Endothelial cell of umbilical vein (primary cell): Measurements from ENCODE around the gene MMP8. TPM values are rescaled to one million over a fixed set of nuclear protein-coding genes. Genes with fewer than 3 reads are reported as not detected.

Experiments used
- BruUV-seq: library from RNA; stranded (reverse); fragments of 400-500 nt; replicated peaks from 2 replicates; lab custom pipeline; 2021; lab: Mats Ljungman, UMichigan
- CTCF ChIA-PET: fragments of 300-600, 350-600 bp; sonication (Branson Sonifier 250); formaldehyde crosslinking; loops from one replicate; lab custom pipeline; 2021; ENCODE audit warnings: antibody characterized with exemption, inconsistent platforms; lab: Charles Lee
- POLR2A ChIA-PET: fragments of 300-600, 350-600 bp; sonication (Branson Sonifier 250); formaldehyde crosslinking; loops from one replicate; lab custom pipeline; 2021; ENCODE audit warnings: antibody characterized with exemption, inconsistent platforms; lab: Charles Lee
- DNase-seq: peaks from one replicate; pipeline ENCODE4 v3.0.0-alpha.2; 2011; ENCODE audit warnings: low read depth, low spot score
- FAIRE-seq: peaks from 2 replicates; lab custom pipeline; 2011; peaks lifted over from hg19 to GRCh38; lab: Jason Lieb, UNC
- H2AFZ ChIP-seq: 2 replicates; pipeline ENCODE4 v1.6.0; 2012; ENCODE audit warnings: low read depth, low read length, control low read depth, inconsistent platforms
- H3K27ac ChIP-seq: 2 replicates; pipeline ENCODE4 v1.5.1; 2011; ENCODE audit warnings: low read depth, mild to moderate bottlenecking, control low read depth, low read length, moderate library complexity; ENCODE audit not compliant: insufficient read depth
- H3K27me3 ChIP-seq, 2 experiments: 2 replicates each; pipeline versions ENCODE4 v1.6.0 to v1.6.1; 2011; ENCODE audit warnings: low read length in 2 of 2, mixed read lengths in 1 of 2; ENCODE audit not compliant: control insufficient read depth in 2 of 2, insufficient read depth in 2 of 2
- H3K36me3 ChIP-seq, 2 experiments: 2 replicates in 1 of 2; 3 replicates in 1 of 2; pipeline ENCODE4 v1.5.1; 2011; ENCODE audit warnings: low read length in 2 of 2, mild to moderate bottlenecking in 1 of 2, moderate library complexity in 1 of 2; ENCODE audit not compliant: control insufficient read depth in 2 of 2, insufficient read depth in 2 of 2; ENCODE audit errors: extremely low read depth in 1 of 2
- H3K4me1 ChIP-seq: 3 replicates; pipeline ENCODE4 v1.5.1; 2011; ENCODE audit warnings: mild to moderate bottlenecking, low read length; ENCODE audit not compliant: control insufficient read depth, insufficient read depth; ENCODE audit errors: extremely low read depth
- H3K4me2 ChIP-seq: 2 replicates; pipeline ENCODE4 v1.6.1; 2011; ENCODE audit warnings: low read length, control low read depth, mixed read lengths; ENCODE audit not compliant: insufficient read depth
- H3K4me3 ChIP-seq, 3 experiments: fragments of 200-600 bp in 1 of 3; sonication (generic), shearing (Covaris generic) in 1 of 3; replicated peaks in 1 of 3; 2 replicates each; pipeline ENCODE4 v1.5.1; 2011 to 2016; ENCODE audit warnings: control low read depth in 3 of 3, low read length in 3 of 3, mild to moderate bottlenecking in 2 of 3, inconsistent platforms in 1 of 3, low read depth in 1 of 3, moderate library complexity in 1 of 3; ENCODE audit not compliant: insufficient read depth in 1 of 3
- H3K79me2 ChIP-seq: 2 replicates; pipeline ENCODE4 v1.6.0; 2012; ENCODE audit warnings: low read length, inconsistent platforms; ENCODE audit not compliant: control insufficient read depth, insufficient read depth
- H3K9ac ChIP-seq: replicated peaks from 2 replicates; pipeline ENCODE3; 2011; ENCODE audit warnings: low read length, control low read depth; ENCODE audit not compliant: insufficient read depth; ENCODE audit errors: extremely low read depth
- H3K9me1 ChIP-seq: replicated peaks from 3 replicates; pipeline ENCODE4 v1.6.0; 2011; ENCODE audit warnings: mild to moderate bottlenecking, low read length; ENCODE audit not compliant: control insufficient read depth, insufficient read depth; ENCODE audit errors: extremely low read depth
- H3K9me3 ChIP-seq: replicated peaks from 2 replicates; pipeline ENCODE4 v1.5.1; 2012; ENCODE audit warnings: low read length, inconsistent platforms; ENCODE audit not compliant: control insufficient read depth, insufficient read depth
- H4K20me1 ChIP-seq: replicated peaks from 2 replicates; pipeline ENCODE3; 2011; ENCODE audit warnings: mild to moderate bottlenecking, low read length; ENCODE audit not compliant: control insufficient read depth, insufficient read depth; ENCODE audit errors: extremely low read depth
- CTCF ChIP-seq, 2 donors: IDR thresholded peaks; 1 replicate in 1 of 2; 2 replicates in 1 of 2; pipeline ENCODE4 v1.5.1; 2011; ENCODE audit warnings: low read length in 2 of 2, mild to moderate bottlenecking in 2 of 2, moderate library complexity in 2 of 2, control low read depth in 1 of 2, inconsistent platforms in 1 of 2, low read depth in 1 of 2; ENCODE audit not compliant: insufficient read depth in 1 of 2; ENCODE audit errors: extremely low read depth in 1 of 2
- EZH2 ChIP-seq: IDR thresholded peaks from 2 replicates; pipeline ENCODE4 v1.6.1; 2012; ENCODE audit warnings: borderline replicate concordance, low read depth, mild to moderate bottlenecking, moderate library complexity, low read length, inconsistent platforms; ENCODE audit not compliant: severe bottlenecking
- FOS ChIP-seq: IDR thresholded peaks from 2 replicates; pipeline ENCODE4 v1.6.1; 2011; ENCODE audit warnings: mild to moderate bottlenecking, low read length, moderate library complexity, borderline replicate concordance; ENCODE audit not compliant: insufficient read depth
- GATA2 ChIP-seq: IDR thresholded peaks from 2 replicates; pipeline ENCODE4 v1.7.0; 2011; ENCODE audit warnings: low read depth, mild to moderate bottlenecking, moderate library complexity, mixed read lengths, low read length; ENCODE audit not compliant: insufficient read length, insufficient read depth
- JUN ChIP-seq: IDR thresholded peaks from 2 replicates; pipeline ENCODE4 v1.6.1; 2011; ENCODE audit warnings: borderline replicate concordance, low read depth; ENCODE audit not compliant: insufficient read length, insufficient read depth
- MYC ChIP-seq: IDR thresholded peaks from one replicate; pipeline ENCODE4 v1.6.1; 2011; ENCODE audit warnings: mild to moderate bottlenecking, low read depth, low read length
- POLR2A ChIP-seq: IDR thresholded peaks from 2 replicates; pipeline ENCODE4 v1.6.1; 2012; ENCODE audit warnings: low read depth, mild to moderate bottlenecking, control low read depth, low read length
- POLR2AphosphoS5 ChIP-seq: IDR thresholded peaks from 2 replicates; pipeline ENCODE4 v1.6.1; 2012; ENCODE audit warnings: low read depth, mild to moderate bottlenecking, control low read depth, low read length, moderate library complexity; ENCODE audit not compliant: insufficient read depth
- dilution Hi-C: fragments of 300-500 bp; cut with MboI; formaldehyde crosslinking; loops from one replicate; pipeline ENCODE4 v1.15.0; 2019; ENCODE audit warnings: low sequenced_read_pairs; ENCODE audit not compliant: extremely low pct_ligation_motif_present
- intact Hi-C: fragments of 100-400 bp; cut with micrococcal nuclease; formaldehyde crosslinking; loops from one replicate; pipeline ENCODE4 v1.10.0; 2022
- polyA plus RNA-seq, 4 experiments: library from polyadenylated mRNA; depleted of rRNA in 3 of 4; stranded (reverse) in 3 of 4; unstranded in 1 of 4; fragments of >200 nt; gene quantifications; 2 replicates each; pipeline versions ENCODE4 v1.2.1 to v1.2.3, GENCODE V29; 2011 to 2012; ENCODE audit warnings: missing spikeins in 1 of 4
- total RNA-seq: library from RNA; stranded (reverse); gene quantifications from 2 replicates; pipeline ENCODE4 v1.2.3, GENCODE V29; 2021
- TF ChIP-seq, protein P1 (sequence below): IDR thresholded peaks from 2 replicates; pipeline ENCODE4 v1.6.1; 2011; ENCODE audit not compliant: insufficient read depth, insufficient read length

The MMP8 gene
- total and polyA plus RNA-seq, 2 donors (not counting 3 experiments of a cell fraction or from before 2014, with no cell fraction given) = not detected

GRCh38 chr11:102760344-102761035, 35.7 kb upstream of the MMP8 start:
- intact Hi-C loops = loop anchor here (1.0 to 10.0 kb wide), 6 partner anchors 20 to 846 kb away; partner anchors contain the start of genes ANGPTL5, BIRC2, CEP126 and MMP10
- peak overlapping the region; percentile 26 for H3K4me2 ChIP-seq
- H3K9ac ChIP-seq = peak overlapping the region; percentile 35
- H3K9me3 ChIP-seq = no peaks in the 10 kb centered on the region
- no TSS peak for BruUV-seq
- peak; percentile 96 for DNase-seq
- no peak overlapping the region for H2AFZ ChIP-seq
- H3K4me1 ChIP-seq = peaks cover 50% of the 10 kb centered on the region
- no peak overlapping the region for H3K4me3 ChIP-seq
- peak; percentile 96 for FAIRE-seq
- no peaks in the 10 kb centered on the region for H3K36me3 ChIP-seq
- H3K79me2 ChIP-seq = no peaks in the 10 kb centered on the region
- peak overlapping the region; percentile 88 for H3K27ac ChIP-seq
- no peak for TF ChIP-seq EZH2
- TF ChIP-seq, protein P1, sequence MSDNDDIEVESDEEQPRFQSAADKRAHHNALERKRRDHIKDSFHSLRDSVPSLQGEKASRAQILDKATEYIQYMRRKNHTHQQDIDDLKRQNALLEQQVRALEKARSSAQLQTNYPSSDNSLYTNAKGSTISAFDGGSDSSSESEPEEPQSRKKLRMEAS = no peak
- peak; percentile 81 for TF ChIP-seq POLR2AphosphoS5
- no peak for TF ChIP-seq CTCF (IDR thresholded peaks at IDR 0.05; ENCODE audit: extremely low read depth in 1 of 2, insufficient read depth in 1 of 2, low read depth in 1 of 2, low read length in 2 of 2)
- TF ChIP-seq POLR2A = peak; percentile 41
- peak; percentile 94 for TF ChIP-seq JUN
- TF ChIP-seq MYC = no peak
- TF ChIP-seq GATA2 = peak; percentile 100
- TF ChIP-seq FOS = peak; percentile 97
- CTCF ChIA-PET = interaction anchor here (0.7 to 3.1 kb wide), 6 partner anchors 15 to 94 kb away, joined by 3 to 25 read pairs (median 3); partner anchors contain the start of genes MMP1 and MMP10
- POLR2A ChIA-PET = no interaction called here
- H3K27me3 ChIP-seq = peaks cover 0 to 3% of the 10 kb centered on the region in 2 experiments
- H4K20me1 ChIP-seq = no peaks in the 10 kb centered on the region
- dilution Hi-C loops = no loop called here
- H3K9me1 ChIP-seq = no peaks in the 10 kb centered on the region
